ENCODE measurements around the gene PGR.

PGR gene

DNA sequence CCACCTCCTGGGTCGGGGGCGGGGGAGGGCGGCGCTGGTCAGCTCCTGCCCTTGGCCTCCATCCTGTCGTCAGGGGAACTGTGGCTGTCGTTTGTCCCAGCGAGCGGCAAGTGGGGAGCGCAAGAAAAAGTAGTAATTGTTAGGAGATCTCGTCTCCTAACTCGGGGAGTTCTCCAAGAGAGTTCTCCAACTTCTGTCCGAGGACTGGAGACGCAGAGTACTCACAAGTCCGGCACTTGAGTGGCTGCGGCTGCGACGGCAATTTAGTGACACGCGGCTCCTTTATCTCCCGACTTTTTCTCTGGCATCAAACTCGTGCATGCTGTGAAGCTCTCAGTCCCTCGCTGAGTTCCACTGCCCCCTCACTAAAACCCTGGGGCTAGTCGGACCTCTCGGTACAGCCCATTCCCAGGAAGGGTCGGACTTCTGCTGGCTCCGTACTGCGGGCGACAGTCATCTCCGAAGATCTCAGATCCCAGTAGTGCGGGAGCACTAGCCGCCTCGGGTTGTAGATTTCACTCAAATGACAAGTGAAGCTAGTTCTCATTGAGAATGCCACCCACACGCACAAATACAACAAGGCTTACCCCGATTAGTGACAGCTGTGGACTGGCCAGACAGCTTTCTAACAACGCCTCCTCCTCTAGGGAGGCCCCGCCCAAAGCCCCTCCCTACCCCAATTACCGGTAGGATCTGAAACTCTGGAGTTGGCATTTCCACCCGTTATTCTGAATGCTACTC lies at the start of gene PGR:
Gene PGR, minus strand, starts transcription at position 611 of the 741 bp plus-strand sequence. CDS start 743 bp downstream, outside the sequence.
- DNase-seq (ENCODE audit: low read depth), result no peak

DNA sequence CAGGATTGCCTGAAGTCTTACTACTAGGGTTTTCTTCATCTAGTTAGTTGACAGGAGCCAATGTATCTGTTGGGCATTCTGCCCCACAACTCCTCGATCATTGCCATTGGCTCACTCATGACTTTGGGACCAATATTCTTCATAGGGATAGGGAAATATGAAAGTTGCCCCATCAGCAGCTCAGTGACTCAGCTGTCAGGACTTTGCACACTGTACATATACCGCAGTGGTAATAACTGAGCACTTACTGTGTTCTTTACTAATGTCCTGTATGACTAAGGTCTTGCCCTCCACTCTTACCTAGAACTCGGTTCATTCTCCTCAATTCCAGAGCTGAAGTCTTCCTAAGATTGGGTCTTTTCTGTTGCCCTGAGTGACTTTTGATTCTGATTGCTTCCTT lies 46.8 kb upstream of the PGR start:
- DNase-seq (ENCODE audit: low read depth), result no peak

DNA sequence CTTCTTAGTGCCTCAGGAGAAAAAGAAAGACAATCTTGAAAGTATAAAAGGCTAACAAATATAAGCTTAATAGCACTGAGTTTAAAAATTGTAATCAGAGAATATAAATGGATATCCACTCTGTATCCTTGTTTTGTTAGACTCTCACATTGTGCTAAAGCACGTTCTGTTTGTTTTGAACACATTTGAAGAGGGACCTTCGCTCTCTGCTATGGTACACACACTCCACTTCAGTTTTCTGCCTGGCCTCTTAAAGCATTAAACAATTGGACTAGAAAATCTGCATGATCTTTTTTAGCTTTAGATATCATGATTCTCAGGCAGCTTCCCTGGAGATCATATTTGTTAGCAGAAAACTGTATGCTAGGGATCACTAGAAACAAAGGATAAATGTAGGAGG lies 40.3 kb upstream of the PGR start:
- DNase-seq (ENCODE audit: low read depth), result no peak

DNA sequence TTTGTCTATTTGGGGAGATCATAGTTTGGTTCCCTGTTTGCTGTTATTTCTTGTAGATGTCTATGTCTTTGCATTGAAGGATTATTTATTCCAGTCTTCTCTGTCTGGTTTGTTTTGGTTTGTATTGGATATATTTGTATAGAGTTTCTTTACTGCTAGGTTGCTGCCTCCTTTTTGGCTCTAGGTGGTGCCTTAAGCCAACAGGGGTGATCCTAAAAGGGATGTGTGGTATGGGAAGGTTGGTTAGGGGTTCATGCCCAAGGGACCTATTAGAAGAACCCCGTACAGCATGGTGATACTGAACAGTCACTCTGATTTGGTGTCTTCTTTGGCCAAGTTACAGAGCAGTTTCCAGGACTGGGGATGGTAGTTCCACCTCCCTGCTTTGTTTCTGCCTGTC lies 36.4 kb upstream of the PGR start:
- DNase-seq (ENCODE audit: low read depth), result no peak

DNA sequence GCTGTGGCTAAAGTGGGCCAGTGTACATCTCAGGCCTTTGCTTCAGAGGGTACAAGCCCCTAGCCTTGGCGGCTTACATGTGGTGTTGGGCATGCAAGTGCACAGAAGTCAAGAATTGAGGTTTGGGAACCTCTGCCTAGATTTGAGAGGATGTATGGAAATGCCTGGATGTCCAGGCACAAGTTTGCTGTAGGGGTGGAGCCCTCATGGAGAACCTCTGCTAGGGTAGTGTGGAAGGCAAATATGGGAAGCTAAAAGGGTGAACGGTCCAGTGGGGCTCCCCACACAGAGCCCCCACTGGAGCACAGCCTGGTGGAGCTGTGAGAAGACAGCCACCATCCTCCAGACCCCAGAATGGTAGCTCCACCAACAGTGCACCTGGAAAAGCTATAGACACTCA lies 28.5 kb upstream of the PGR start:
- no peak for DNase-seq (ENCODE audit: low read depth)

DNA sequence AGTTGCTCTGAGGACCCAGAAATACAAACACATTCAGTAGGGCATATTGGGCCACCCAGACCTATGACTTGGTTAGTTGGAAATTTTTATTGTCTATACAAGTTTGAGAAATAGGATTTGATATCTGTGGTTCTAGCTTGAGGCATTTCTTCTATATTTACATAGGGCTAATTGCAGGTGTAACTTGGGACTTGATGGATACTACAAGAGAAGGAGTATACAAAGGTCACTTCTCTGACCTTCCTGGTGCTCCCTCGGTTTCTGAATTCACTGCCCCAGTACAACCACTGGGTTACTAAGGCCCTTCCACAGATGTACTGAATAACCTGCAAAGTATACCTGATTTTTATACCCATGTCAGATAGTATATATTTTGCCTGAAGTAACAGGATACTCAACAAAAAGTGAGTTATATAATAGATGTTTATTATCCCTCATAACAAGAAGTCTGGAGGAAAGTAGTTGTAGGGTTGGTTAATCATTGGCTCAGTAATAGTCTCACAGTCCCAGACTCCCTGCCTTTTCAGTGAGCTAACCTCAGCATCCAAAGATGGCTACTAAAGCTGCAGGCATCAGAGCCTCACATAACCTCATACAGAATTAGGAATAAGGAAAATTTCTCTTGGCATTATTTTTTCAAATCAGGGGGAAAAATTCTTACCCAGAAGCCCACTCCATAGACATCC lies 8.8 kb upstream of the PGR start:
- no peak for DNase-seq (ENCODE audit: low read depth)

DNA sequence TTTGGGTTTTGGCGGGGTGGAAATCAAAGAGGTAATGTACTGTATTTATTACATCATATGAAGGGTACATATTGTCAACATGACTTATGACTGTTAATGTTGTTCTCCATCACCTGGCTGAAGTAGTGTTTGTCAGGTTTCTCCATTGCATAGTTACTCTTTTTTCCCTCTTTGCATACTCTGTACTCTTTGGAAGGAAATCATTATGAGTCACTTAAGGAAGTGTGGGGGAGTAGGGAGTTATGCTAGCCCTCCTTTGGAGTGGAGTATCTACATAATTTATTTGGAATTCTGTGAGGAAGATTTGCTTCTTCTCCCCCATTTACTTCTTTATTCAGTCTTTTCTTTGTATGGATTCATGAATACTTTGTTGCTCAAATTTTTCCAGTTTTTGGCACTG lies 3.6 kb upstream of the PGR start:
- DNase-seq (ENCODE audit: low read depth), result no peak

DNA sequence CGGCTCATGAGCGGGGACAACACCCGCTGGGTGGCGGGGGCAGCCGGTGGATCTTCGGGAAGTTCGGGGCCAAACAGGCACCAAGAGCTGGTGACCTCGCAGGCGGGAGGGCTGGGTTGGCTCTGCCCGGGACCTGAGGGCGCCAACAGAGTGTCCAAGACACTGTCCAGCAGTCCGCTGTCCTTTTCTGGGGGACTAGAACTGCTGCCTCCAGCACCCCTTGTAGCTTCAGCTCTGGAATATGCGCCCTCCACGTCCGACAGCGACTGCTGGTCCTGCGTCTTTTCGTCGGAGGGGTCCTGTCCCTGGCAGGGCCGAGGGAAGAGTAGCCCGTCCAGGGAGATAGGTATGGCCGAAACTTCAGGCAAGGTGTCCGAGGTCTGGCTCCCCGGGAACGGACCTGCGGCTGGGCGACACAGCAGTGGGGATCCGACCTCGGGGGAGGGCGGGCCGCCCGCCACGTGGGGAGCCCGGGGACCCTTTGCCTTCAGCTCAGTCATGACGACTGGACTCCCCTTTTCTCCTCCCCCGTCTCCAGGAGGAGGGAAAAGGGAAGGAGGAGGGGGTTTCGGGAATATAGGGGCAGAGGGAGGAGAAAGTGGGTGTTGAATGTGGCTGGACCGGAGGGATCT lies 926 bp downstream of the PGR start:
- DNase-seq (ENCODE audit: low read depth), result no peak

DNA sequence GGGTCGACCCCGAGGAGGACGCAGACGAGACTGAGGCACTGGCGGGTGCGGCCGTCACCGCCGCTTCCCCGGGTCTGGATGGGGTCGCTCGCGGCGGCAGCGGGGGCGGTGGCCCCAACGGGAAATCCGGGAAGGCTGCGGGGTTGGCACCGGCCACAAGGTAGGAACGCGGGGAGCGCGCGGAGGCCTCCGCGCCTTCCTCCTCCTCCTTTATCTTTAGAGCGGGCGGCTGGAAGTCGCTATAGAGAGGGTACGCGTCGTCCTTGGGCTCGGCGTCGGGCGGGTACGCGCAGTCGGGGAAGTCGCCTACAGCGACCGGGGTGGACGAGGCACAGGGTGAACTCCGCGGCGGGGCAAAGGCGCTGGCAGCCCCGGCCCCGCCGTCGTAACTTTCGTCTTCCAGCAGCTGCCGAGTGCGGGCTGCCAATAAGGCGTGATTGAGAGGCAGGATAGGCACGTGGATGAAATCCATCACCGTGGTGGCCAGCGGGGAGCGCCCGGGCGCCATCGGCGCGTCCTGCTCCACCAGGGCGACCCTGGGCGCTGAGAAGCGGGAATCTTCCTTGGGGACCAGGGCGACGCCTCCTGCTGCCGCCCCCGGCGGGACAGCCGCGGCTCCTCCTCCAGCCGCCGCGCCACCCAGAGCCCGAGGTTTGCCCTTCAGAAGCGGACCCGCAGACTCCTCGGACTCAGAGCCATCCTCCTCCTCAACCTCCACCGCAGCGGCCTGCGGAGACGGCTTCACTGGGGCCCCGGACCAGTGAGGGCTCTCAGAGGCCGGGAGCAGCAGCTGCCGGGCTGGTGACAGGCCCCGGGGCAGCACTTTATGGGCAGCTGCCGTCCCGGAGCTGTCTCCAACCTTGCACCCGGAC lies 1.7 kb downstream of the PGR start:
- DNase-seq (ENCODE audit: low read depth), result no peak

DNA sequence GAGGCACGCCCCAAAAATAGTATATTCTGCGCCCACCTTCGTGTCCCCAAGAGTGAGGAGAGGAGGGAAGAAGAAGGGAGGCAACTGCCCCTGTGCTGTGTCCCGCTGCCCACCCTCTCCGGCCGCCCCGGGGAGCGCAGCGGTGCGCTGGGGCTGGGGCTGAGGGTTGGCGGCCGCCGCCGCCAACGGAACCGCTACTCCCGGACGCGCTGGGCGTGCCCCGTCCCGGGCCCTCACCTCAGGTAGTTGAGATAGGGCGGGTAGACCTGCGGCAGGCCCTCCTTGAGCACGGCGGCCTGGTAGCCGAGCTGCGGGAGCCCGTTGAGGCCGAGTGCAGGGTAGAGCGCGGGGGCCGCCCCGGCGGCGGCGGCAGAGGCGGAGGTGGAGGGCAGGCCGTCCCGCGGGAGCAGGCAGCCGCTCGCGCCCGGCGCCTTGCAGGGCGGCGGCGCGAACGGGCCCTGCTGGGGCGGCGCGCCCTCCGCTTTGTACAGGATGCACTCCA lies 2.4 kb downstream of the PGR start:
- no peak for DNase-seq (ENCODE audit: low read depth)

DNA sequence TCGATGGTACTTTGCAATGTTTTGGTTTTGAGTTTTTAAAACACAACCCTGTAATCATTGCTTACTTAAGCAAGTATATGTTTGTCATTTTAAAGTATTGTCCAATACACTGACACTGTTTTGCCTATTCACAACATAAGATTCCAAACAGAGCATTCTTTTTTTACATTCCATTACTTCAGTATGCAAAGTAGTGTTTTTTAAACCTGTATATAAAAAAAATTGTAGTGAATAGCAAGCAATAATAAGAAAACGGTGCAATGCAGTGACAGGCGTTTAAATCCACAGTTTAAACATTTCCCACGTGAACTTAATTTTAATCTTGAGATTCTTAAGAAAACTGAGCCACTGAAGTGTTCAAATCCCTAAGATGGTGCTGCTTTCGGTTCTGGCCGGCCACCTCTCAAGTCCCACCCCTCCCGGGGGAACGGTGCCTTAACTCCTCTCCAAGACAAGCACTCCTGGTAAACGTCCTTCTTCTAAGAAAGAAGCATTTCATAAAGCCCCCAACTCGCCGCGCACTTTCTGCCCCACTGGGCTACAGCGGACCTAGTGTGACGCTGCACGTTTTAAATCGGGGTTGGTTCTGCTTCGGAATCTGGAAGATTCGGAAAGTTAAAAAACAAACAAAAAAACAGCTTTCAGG lies 2.9 kb downstream of the PGR start:
- DNase-seq (ENCODE audit: low read depth), result no peak

DNA sequence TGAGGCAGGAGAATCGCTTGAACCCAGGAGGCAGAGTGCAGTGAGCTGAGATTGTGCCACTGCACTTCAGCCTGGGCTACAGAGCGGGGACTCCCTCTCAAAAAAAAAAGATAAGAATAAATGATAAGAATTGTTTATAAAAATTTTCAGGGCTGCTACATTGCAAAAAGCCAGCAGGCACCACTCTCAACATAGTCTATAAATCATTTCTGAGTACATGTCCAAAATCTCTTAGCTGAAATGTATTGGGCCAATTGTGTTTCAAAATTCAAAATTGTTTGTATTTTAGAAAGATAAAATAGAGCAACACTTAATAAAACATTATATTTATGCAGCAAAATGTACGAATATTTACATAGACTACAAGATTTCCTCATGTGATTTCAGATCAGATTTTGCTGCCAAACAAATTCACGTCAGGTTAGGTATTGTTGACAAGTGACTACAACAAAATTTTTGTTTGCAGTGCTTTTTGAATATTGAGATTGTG lies 13.9 kb downstream of the PGR start:
- no peak for DNase-seq (ENCODE audit: low read depth)

DNA sequence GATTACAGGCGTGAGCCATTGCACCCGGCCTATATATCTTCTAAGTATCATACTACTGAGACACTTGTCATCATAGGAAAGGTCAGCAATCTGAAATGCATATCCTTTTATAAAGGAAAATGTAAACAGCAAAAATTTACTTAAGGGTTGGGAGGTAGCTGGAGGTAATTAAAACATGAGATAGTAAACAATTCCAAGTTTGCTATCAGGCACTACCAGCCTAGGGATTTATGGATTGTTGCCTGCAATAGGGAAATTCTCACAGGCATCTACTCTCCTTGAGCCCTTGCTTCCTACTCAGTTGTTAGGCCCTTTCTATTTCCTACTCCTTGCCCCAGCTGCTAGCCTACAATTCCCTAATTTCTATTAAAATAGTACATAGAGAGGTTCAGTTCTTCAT lies 16.1 kb downstream of the PGR start:
- DNase-seq (ENCODE audit: low read depth), result no peak

DNA sequence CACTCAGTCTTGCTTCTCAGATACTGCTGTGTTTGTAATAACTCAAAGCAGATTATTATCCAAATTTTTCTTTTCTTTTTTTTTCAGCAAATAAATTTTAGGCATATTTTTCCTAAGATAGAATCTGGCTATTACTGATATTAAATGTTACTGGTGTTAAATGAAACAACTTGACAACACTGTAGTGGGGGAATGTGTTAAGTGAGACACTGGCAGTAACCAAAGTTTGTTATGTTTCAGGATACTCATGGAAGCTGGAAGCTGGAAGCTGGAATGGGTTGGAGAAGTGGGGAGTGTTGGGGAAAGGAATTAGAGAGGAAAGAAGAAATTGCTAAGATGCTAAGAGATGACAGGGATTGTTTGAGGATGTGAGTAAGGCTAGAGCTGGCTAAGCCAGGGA lies 24.9 kb downstream of the PGR start:
- no peak for DNase-seq (ENCODE audit: low read depth)

DNA sequence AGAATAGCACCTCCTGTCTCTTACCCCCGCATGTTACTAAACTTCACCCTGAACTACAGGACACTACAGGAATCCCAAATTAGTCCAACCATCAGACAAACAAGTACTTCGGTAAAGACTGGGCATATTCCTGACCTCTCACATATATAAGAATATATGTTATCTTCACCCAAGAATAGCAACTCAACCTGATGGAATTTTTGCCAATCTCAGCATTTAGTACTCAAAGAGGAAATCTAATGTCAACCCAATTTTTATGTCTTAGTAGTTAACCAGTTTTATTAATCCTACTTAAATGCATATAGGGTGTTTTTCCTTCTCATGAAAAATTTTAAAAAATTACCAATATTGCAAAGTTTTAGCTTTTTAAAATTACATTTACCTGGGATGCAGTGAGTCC lies 26.2 kb downstream of the PGR start:
- no peak for DNase-seq (ENCODE audit: low read depth)

DNA sequence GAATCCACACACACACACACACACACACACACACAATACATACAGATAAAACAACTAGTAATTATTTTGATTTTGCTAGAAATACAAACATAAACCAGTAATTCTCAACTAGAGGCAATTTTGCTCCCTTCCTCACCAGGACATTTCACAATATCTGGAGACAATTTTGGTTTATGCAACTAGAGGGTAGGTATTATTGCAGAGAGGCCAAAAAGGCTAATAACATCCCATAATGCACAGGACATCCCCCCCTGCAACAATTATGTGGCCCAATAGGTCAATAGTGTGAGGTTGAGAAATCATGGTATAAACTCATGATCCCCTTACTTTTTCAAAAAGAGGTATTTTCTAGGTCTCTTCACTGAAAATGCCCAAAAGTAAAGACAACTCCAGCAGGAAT lies 29.0 kb downstream of the PGR start:
- DNase-seq (ENCODE audit: low read depth), result no peak

DNA sequence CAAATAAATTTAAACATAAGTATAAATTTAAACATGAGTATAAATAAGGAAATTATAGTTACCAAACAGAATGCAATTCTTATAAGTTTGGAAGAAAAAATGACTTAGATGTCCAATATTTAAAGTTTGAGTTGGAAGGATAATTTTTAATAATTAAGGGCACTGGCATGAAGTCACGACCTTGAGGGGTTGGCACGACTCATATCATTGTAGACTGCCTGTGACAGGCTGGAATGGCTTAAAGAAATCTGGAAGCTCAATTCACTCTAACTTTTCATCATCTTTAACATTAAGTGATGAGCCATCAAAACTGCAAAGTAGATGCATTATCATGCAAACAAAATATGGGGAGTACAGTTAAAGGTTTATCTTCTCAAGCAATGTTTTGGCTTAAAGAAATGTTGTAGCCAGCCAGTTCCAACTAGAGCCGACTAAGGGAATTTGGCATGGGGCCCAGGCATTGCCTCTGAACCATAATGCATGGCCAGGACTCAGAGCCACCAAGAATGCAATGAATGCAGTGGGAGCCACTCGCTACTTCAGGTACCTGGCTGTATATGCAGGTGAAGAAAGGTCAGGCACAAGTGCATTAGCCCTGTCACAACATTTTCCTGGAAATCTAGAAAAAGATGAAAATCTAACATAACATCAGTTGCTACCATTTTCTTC lies 33.4 kb downstream of the PGR start:
- DNase-seq (ENCODE audit: low read depth), result no peak

DNA sequence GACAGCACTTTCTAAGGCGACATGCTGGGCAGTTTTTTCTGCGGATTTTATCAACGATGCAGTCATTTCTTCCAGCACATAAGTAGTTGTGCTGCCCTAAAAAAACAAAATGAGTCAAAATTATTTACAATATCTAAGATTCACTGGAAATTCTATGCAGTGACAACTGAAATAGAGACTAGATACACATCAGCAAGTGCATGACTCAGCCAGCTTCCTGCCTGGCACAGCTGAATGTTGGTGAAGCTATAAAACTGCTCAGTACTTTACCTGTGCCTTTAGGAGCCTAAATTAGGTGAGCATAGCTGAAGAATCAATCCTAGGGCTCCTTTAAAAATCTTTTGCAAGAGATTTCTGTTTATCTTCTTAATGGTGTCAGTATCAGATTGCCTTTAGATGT lies 37.8 kb downstream of the PGR start:
- DNase-seq (ENCODE audit: low read depth), result no peak

DNA sequence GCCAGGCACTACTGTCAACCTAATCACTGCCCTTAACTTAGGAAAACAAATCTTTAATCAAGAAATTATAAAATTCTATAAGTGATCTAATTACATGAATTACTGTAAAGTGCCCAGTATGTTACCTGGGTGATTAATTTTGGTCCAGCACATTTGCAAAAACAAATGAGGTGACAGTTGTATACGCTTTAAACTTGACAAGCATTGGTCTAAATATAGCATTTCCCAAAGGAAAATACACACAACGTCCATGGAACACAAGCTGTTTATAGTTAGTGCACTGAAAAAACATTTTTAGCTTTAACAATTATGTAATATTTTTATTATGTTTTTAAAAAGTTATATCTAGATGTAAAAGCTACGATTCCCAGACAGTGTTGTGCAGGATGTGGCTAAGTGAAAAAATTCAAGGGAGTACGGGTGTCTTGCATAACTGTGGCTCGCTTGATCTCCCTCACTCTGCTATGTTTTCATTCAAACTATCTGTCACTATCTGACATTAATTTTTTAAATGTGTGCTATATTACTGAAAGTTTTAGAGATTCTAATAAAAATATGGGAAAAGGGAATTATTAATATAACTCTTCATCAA lies 38.8 kb downstream of the PGR start:
- DNase-seq (ENCODE audit: low read depth), result no peak

DNA sequence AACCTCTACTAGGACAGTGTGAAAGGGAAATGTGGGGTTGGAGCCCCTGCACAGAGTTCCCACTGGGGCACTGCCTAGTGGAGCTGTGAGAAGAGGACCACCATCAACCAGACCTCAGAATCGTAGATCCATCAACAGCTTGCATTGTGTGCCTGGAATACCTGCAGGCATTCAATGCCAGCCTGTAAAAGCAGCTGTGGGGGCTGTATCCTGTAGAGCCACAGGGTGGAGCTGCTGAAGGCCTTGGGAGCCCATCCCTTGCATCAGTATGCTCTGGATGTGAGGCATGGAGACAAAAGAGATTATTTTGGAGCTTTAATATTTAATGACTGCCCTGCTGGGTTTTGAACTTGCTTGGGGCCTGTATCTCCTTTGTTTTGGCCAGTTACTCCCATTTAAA lies 46.3 kb downstream of the PGR start:
- DNase-seq (ENCODE audit: low read depth), result no peak

DNA sequence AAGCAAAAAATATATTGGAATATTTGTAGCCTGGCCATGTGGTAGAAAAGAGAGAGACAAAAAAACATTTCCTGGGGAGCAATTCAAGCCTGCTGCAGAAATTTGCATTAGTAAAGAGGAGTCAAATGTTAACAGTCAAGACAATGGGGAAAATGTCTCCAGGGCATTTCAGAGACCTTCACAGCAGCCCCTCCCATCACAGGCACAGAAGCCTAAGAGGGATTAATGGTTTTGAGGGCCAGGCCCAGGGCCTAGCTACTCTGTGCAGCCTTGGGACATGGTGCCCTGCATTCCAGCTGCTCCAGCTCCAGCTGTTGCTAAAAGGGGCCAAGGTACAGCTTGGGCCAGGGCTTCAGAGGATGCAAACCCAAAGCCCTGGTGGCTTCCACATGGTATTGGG lies 46.8 kb downstream of the PGR start:
- no peak for DNase-seq (ENCODE audit: low read depth)
